ENCODE data around the gene BTLA.
"Not testable (repeated sequence)": the region's sequence is repeated elsewhere in the genome, so short reads cannot be mapped to it uniquely, and the experiment has no call there.

Gene BTLA

GRCh38 chr3:112498914-112499711 is at the start of gene BTLA:
Gene BTLA (minus strand): TSS chr3:112499472. CDS start chr3:112499358, 114 bp downstream.
- no peak for DNase-seq (ENCODE audit: extremely low read depth in 1 of 2, low read depth in 1 of 2)

GRCh38 chr3:112546216-112546759 is 47.0 kb upstream of the BTLA start:
- no peak for DNase-seq (ENCODE audit: extremely low read depth in 1 of 2, low read depth in 1 of 2)

GRCh38 chr3:112539825-112540650 is 40.8 kb upstream of the BTLA start:
- DNase-seq (ENCODE audit: extremely low read depth in 1 of 2, low read depth in 1 of 2) = no peak

- no peak for DNase-seq (ENCODE audit: extremely low read depth in 1 of 2, low read depth in 1 of 2)
Observed at GRCh38 chr3:112531358-112531781, 32.1 kb upstream of the BTLA start.

GRCh38 chr3:112530573-112530972 is 31.3 kb upstream of the BTLA start:
- no peak for DNase-seq (ENCODE audit: extremely low read depth in 1 of 2, low read depth in 1 of 2)

- not testable (repeated sequence) for DNase-seq (ENCODE audit: extremely low read depth in 1 of 2, low read depth in 1 of 2)
Observed at GRCh38 chr3:112524127-112524526, 24.9 kb upstream of the BTLA start.

- DNase-seq (ENCODE audit: extremely low read depth in 1 of 2, low read depth in 1 of 2) = no peak
Observed at GRCh38 chr3:112519424-112520001, 20.2 kb upstream of the BTLA start.

- DNase-seq (ENCODE audit: extremely low read depth in 1 of 2, low read depth in 1 of 2) = not testable (repeated sequence)
Observed at GRCh38 chr3:112518970-112519369, 19.7 kb upstream of the BTLA start.

- no peak for DNase-seq (ENCODE audit: extremely low read depth in 1 of 2, low read depth in 1 of 2)
Observed at GRCh38 chr3:112514527-112515128, 15.4 kb upstream of the BTLA start.

GRCh38 chr3:112512320-112512719 is 13.0 kb upstream of the BTLA start:
- no peak for DNase-seq (ENCODE audit: extremely low read depth in 1 of 2, low read depth in 1 of 2)

- DNase-seq (ENCODE audit: extremely low read depth in 1 of 2, low read depth in 1 of 2) = no peak
Observed at GRCh38 chr3:112508860-112509259, 9.6 kb upstream of the BTLA start.

- no peak for DNase-seq (ENCODE audit: extremely low read depth in 1 of 2, low read depth in 1 of 2)
Observed at GRCh38 chr3:112508261-112508660, 9.0 kb upstream of the BTLA start.

- DNase-seq (ENCODE audit: extremely low read depth in 1 of 2, low read depth in 1 of 2) = no peak
Observed at GRCh38 chr3:112505907-112506306, 6.6 kb upstream of the BTLA start.

GRCh38 chr3:112504123-112504522 is 4.9 kb upstream of the BTLA start:
- DNase-seq (ENCODE audit: extremely low read depth in 1 of 2, low read depth in 1 of 2) = no peak

GRCh38 chr3:112503304-112503972 is 4.2 kb upstream of the BTLA start:
- DNase-seq (ENCODE audit: extremely low read depth in 1 of 2, low read depth in 1 of 2) = no peak

GRCh38 chr3:112500621-112501020 is 1.3 kb upstream of the BTLA start:
- no peak for DNase-seq (ENCODE audit: extremely low read depth in 1 of 2, low read depth in 1 of 2)

- DNase-seq (ENCODE audit: extremely low read depth in 1 of 2, low read depth in 1 of 2) = no peak
Observed at GRCh38 chr3:112497897-112498548, 1.2 kb downstream of the BTLA start.

GRCh38 chr3:112496366-112497067 is 2.8 kb downstream of the BTLA start:
- no peak for DNase-seq (ENCODE audit: extremely low read depth in 1 of 2, low read depth in 1 of 2)

- DNase-seq (ENCODE audit: extremely low read depth in 1 of 2, low read depth in 1 of 2) = not testable (repeated sequence)
Observed at GRCh38 chr3:112494448-112494767, 4.9 kb downstream of the BTLA start.
